ENCODE results near the gene DCC.

GRCh38 chr18:52971097-52971496, 631.1 kb downstream of the DCC start:
- no peak for TF ChIP-seq CTCF (conservative IDR thresholded peaks at IDR 0.05 in 1 of 2, IDR thresholded peaks at IDR 0.05 in 1 of 2; ENCODE audit: low read depth in 1 of 2, low read length in 2 of 2)
- TF ChIP-seq EZH2 (IDR thresholded peaks at IDR 0.05; ENCODE audit: low read length, missing control alignments), result no peak

Data from fibroblast of lung (primary cell).